PC-3 (cell line): ENCODE results near the gene CDH13. TPM values are rescaled to one million over a fixed set of nuclear protein-coding genes. Genes with fewer than 3 reads are reported as not detected.

Experiments used
- ATAC-seq: fragments of 200-7000 bp; cut with Tn5 transposase; 2 replicates; pipeline ENCODE4 v1.9.1; 2020; ENCODE audit warnings: mild to moderate bottlenecking, moderate library complexity
- BruUV-seq: library from RNA; stranded (reverse); fragments of 400-500 nt; replicated peaks from 2 replicates; lab custom pipeline; 2021; lab: Mats Ljungman, UMichigan
- CTCF ChIA-PET: fragments of 300-600 bp; sonication (Branson Sonifier 250); formaldehyde crosslinking; loops from one replicate; lab custom pipeline; 2022; ENCODE audit warnings: antibody characterized with exemption; lab: Charles Lee
- POLR2A ChIA-PET: fragments of 300-600 bp; sonication (Branson Sonifier 250); formaldehyde crosslinking; loops from one replicate; lab custom pipeline; 2022; ENCODE audit warnings: antibody characterized with exemption; ENCODE audit not compliant: unreplicated experiment; lab: Charles Lee
- DNase-seq: peaks from one replicate; pipeline ENCODE4 v3.0.0-alpha.2; 2015
- H2AFZ ChIP-seq: fragments of 300-600 bp; sonication (generic); 2 replicates; pipeline ENCODE4 v1.6.0; 2016; ENCODE audit warnings: antibody characterized with exemption, low read length
- H3F3A ChIP-seq: fragments of 300-600 bp; sonication (generic); one replicate; pipeline ENCODE4 v1.6.0; 2017; ENCODE audit warnings: antibody characterized with exemption, low read length, control low read depth, mild to moderate bottlenecking; ENCODE audit not compliant: unreplicated experiment
- H3K27ac ChIP-seq: fragments of 300-600 bp; sonication (generic); 2 replicates; pipeline ENCODE4 v1.5.1; 2016; ENCODE audit warnings: mild to moderate bottlenecking, low read length
- H3K27me3 ChIP-seq: fragments of 300-600 bp; sonication (generic); 2 replicates; pipeline ENCODE4 v1.6.1; 2016; ENCODE audit warnings: low read length, mixed read lengths
- H3K36me3 ChIP-seq: fragments of 300-600 bp; sonication (generic); 2 replicates; pipeline ENCODE4 v1.6.1; 2016; ENCODE audit warnings: low read depth, mixed run types, low read length, mixed read lengths
- H3K4me1 ChIP-seq: fragments of 300-600 bp; sonication (generic); 2 replicates; pipeline ENCODE4 v1.5.1; 2016; ENCODE audit warnings: low read length; ENCODE audit not compliant: insufficient read depth
- H3K4me2 ChIP-seq: fragments of 300-600 bp; sonication (generic); 2 replicates; pipeline ENCODE4 v1.6.0; 2016; ENCODE audit warnings: low read length
- H3K4me3 ChIP-seq: fragments of 300-600 bp; sonication (generic); 2 replicates; pipeline ENCODE4 v1.5.1; 2016; ENCODE audit warnings: mild to moderate bottlenecking, low read length, mixed read lengths
- H3K79me2 ChIP-seq: fragments of 300-600 bp; sonication (generic); 2 replicates; pipeline ENCODE4 v1.6.1; 2017; ENCODE audit warnings: low read length, mixed read lengths
- H3K9ac ChIP-seq: fragments of 300-600 bp; sonication (generic); 2 replicates; pipeline ENCODE4 v1.6.0; 2016; ENCODE audit warnings: mild to moderate bottlenecking, low read length
- H3K9me2 ChIP-seq: fragments of 300-600 bp; sonication (generic); replicated peaks from 2 replicates; pipeline ENCODE4 v1.6.1; 2016; ENCODE audit warnings: mixed run types, low read length, mixed read lengths
- H3K9me3 ChIP-seq: fragments of 300-600 bp; sonication (generic); 2 replicates; pipeline ENCODE4 v1.6.1; 2016; ENCODE audit warnings: low read length, mixed read lengths
- H4K20me1 ChIP-seq: fragments of 300-600 bp; sonication (generic); 2 replicates; pipeline ENCODE4 v1.6.1; 2016; ENCODE audit warnings: low read length, mixed read lengths
- CTCF ChIP-seq: fragments of 300-600 bp; sonication (generic); conservative IDR thresholded peaks from 2 replicates; pipeline ENCODE4 v1.5.1; 2017; ENCODE audit warnings: antibody characterized with exemption, low read depth, mild to moderate bottlenecking, low read length
- EZH2 ChIP-seq: fragments of 300-600 bp; sonication (generic); IDR thresholded peaks from one replicate; pipeline ENCODE4 v1.6.1; 2017; ENCODE audit warnings: antibody characterized with exemption, mild to moderate bottlenecking, low read length; ENCODE audit not compliant: unreplicated experiment
- EZH2phosphoT487 ChIP-seq: fragments of 300-600 bp; sonication (generic); IDR thresholded peaks from 2 replicates; pipeline ENCODE4 v1.6.1; 2018; ENCODE audit warnings: mild to moderate bottlenecking, antibody characterized with exemption, low read length, borderline replicate concordance
- intact Hi-C: fragments of 100-400 bp; cut with micrococcal nuclease; formaldehyde crosslinking; loops from 2 replicates; pipeline ENCODE4 v1.9.0; 2023
- total RNA-seq: library from RNA; depleted of rRNA; stranded (reverse); fragments of >200 nt; gene quantifications from 2 replicates; pipeline ENCODE4 v1.2.3, GENCODE V29; 2014

CDH13 gene
- total RNA-seq, 1 experiment from 2014 or later = 0.36 TPM

GRCh38 chr16:83021746-83022145, 395.0 kb downstream of the CDH13 start:
- no TSS peak for BruUV-seq
- no peak for ATAC-seq

GRCh38 chr16:83023011-83023410, 396.2 kb downstream of the CDH13 start:
- Histone ChIP-seq H3K4me2 (no peak overlapping the region), H3K79me2 (no peaks in the 10 kb centered on the region), H3K36me3 (no peaks in the 10 kb centered on the region), H3K27me3 (no peaks in the 10 kb centered on the region), H3F3A (no peaks in the 10 kb centered on the region), H3K9me2 (no peaks in the 10 kb centered on the region), H3K4me3 (no peak overlapping the region), H2AFZ (no peak overlapping the region), H4K20me1 (no peaks in the 10 kb centered on the region), H3K9me3 (no peaks in the 10 kb centered on the region), H3K9ac (no peak overlapping the region), H3K27ac (no peak overlapping the region), H3K4me1 (no peaks in the 10 kb centered on the region)
- TF ChIP-seq EZH2 = no peak
- TF ChIP-seq EZH2phosphoT487 = no peak
- TF ChIP-seq CTCF = no peak
- intact Hi-C loops = no loop called here
- DNase-seq (no peak), ATAC-seq (no peak)
- ChIA-PET CTCF (no interaction called here), POLR2A (no interaction called here)
- BruUV-seq = no TSS peak

More at GRCh38 chr16:83021746-83022145, 395.0 kb downstream of the CDH13 start:
- H3K9me3 ChIP-seq = no peaks in the 10 kb centered on the region
- no peak overlapping the region for H2AFZ ChIP-seq
- H3K27me3 ChIP-seq = no peaks in the 10 kb centered on the region
- H3K9me2 ChIP-seq = no peaks in the 10 kb centered on the region
- no peak for DNase-seq
- H3K36me3 ChIP-seq = no peaks in the 10 kb centered on the region
- ChIA-PET POLR2A (no interaction called here), CTCF (no interaction called here)
- no peaks in the 10 kb centered on the region for H3K79me2 ChIP-seq
- H3F3A ChIP-seq = no peaks in the 10 kb centered on the region
- H3K4me3 ChIP-seq = no peak overlapping the region
- no peaks in the 10 kb centered on the region for H3K4me1 ChIP-seq
- no peaks in the 10 kb centered on the region for H4K20me1 ChIP-seq
- H3K27ac ChIP-seq = no peak overlapping the region
- TF ChIP-seq EZH2phosphoT487 = no peak
- TF ChIP-seq EZH2 = no peak
- TF ChIP-seq CTCF = no peak
- H3K4me2 ChIP-seq = no peak overlapping the region
- intact Hi-C loops = no loop called here
- H3K9ac ChIP-seq = no peak overlapping the region

GRCh38 chr16:83023640-83024039, 396.9 kb downstream of the CDH13 start:
- DNase-seq = no peak
- Histone ChIP-seq H3K36me3 (no peaks in the 10 kb centered on the region), H3K9me3 (no peaks in the 10 kb centered on the region), H3K79me2 (no peaks in the 10 kb centered on the region), H3F3A (no peaks in the 10 kb centered on the region), H3K4me2 (no peak overlapping the region), H3K27ac (no peak overlapping the region), H3K4me1 (no peaks in the 10 kb centered on the region), H3K27me3 (no peaks in the 10 kb centered on the region), H3K4me3 (no peak overlapping the region), H2AFZ (no peak overlapping the region), H3K9me2 (no peaks in the 10 kb centered on the region), H4K20me1 (no peaks in the 10 kb centered on the region), H3K9ac (no peak overlapping the region)
- BruUV-seq = no TSS peak
- TF ChIP-seq CTCF (no peak), EZH2phosphoT487 (no peak), EZH2 (no peak)
- intact Hi-C loops = no loop called here
- ChIA-PET CTCF (no interaction called here), POLR2A (no interaction called here)
- ATAC-seq = no peak
